MM.1S (cell line): ENCODE measurements around the gene KCTD11.

ENCODE experiments used
- DNase-seq: peaks from one replicate; pipeline ENCODE4 v3.0.0-alpha.2; 2015
- H2AFZ ChIP-seq: fragments of 300-600 bp; sonication (generic); 2 replicates; pipeline ENCODE4 v1.6.0; 2016; ENCODE audit warnings: antibody characterized with exemption, low read length
- H3F3A ChIP-seq: fragments of 300-600 bp; sonication (generic); 2 replicates; pipeline ENCODE4 v1.6.1; 2016; ENCODE audit warnings: mild to moderate bottlenecking, antibody characterized with exemption, low read length, moderate library complexity, mixed read lengths; ENCODE audit not compliant: insufficient read depth
- H3K27ac ChIP-seq: fragments of 300-600 bp; sonication (generic); 2 replicates; pipeline ENCODE4 v1.5.1; 2016; ENCODE audit warnings: mild to moderate bottlenecking, low read length
- H3K27me3 ChIP-seq: fragments of 300-600 bp; sonication (generic); replicated peaks from 2 replicates; pipeline ENCODE4 v1.6.0; 2016; ENCODE audit warnings: low read length; ENCODE audit not compliant: insufficient read depth
- H3K36me3 ChIP-seq: fragments of 300-600 bp; sonication (generic); replicated peaks from 2 replicates; pipeline ENCODE4 v1.6.1; 2016; ENCODE audit warnings: mild to moderate bottlenecking, low read length, mixed read lengths; ENCODE audit not compliant: insufficient read depth
- H3K4me1 ChIP-seq: fragments of 300-600 bp; sonication (generic); 2 replicates; pipeline ENCODE4 v1.6.1; 2016; ENCODE audit warnings: low read length, mixed read lengths
- H3K4me2 ChIP-seq: fragments of 300-600 bp; sonication (generic); 2 replicates; pipeline ENCODE4 v1.6.0; 2016; ENCODE audit warnings: low read depth, low read length
- H3K4me3 ChIP-seq: fragments of 300-600 bp; sonication (generic); 2 replicates; pipeline ENCODE4 v1.5.1; 2016; ENCODE audit warnings: low read length, mixed read lengths
- H3K79me2 ChIP-seq: fragments of 300-600 bp; sonication (generic); 2 replicates; pipeline ENCODE4 v1.6.1; 2016; ENCODE audit warnings: mixed run types, low read length, mixed read lengths
- H3K9ac ChIP-seq: fragments of 300-600 bp; sonication (generic); 2 replicates; pipeline ENCODE4 v1.6.1; 2016; ENCODE audit warnings: low read length, mixed read lengths
- H3K9me2 ChIP-seq: fragments of 300-600 bp; sonication (generic); replicated peaks from 2 replicates; pipeline ENCODE4 v1.6.1; 2016; ENCODE audit warnings: mild to moderate bottlenecking, low read length, mixed read lengths; ENCODE audit not compliant: insufficient read depth
- H3K9me3 ChIP-seq: fragments of 300-600 bp; sonication (generic); replicated peaks from 2 replicates; pipeline ENCODE4 v1.6.1; 2016; ENCODE audit warnings: mild to moderate bottlenecking, low read length, mixed read lengths; ENCODE audit not compliant: insufficient read depth
- H4K20me1 ChIP-seq: fragments of 300-600 bp; sonication (generic); 2 replicates; pipeline ENCODE4 v1.6.1; 2016; ENCODE audit warnings: mild to moderate bottlenecking, low read length, moderate library complexity, mixed read lengths; ENCODE audit not compliant: insufficient read depth
- EZH2 ChIP-seq: fragments of 300-600 bp; sonication (generic); optimal IDR thresholded peaks from 2 replicates; pipeline ENCODE3; 2017; ENCODE audit warnings: low read depth, mild to moderate bottlenecking, antibody characterized with exemption, low read length, mixed read lengths
- EZH2phosphoT487 ChIP-seq: fragments of 300-600 bp; sonication (generic); IDR thresholded peaks from 2 replicates; pipeline ENCODE4 v1.6.1; 2018; ENCODE audit warnings: antibody characterized with exemption, low read length
- TF ChIP-seq, protein P1 (sequence below): fragments of 300-600 bp; sonication (generic); IDR thresholded peaks from 2 replicates; pipeline ENCODE4 v1.5.1; 2016; ENCODE audit warnings: antibody characterized with exemption, low read length, mixed read lengths

Gene KCTD11

DNA sequence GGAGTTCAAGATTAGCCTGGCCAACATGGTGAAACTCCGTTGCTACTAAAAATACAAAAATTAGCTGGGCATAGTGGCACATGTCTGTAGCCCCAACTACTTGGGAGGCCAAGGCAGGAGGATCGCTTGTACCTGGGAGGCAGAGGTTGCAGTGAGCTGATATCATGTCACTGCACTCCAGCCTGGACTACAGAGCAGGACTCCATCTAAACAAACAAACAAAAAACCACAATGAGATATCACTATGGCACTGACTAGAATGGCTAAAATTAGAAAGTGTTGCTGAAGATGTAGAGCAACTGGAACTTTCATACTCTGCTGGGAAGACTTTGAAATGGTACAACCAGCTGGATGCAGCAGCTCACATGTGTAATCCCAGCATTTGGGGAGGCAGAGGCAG, 22.4 kb downstream of the KCTD11 start:
- Histone ChIP-seq H3K9ac (no peak overlapping the region), H2AFZ (no peak overlapping the region), H3K79me2 (no peaks in the 10 kb centered on the region), H4K20me1 (no peaks in the 10 kb centered on the region), H3K9me2 (no peaks in the 10 kb centered on the region), H3K9me3 (no peaks in the 10 kb centered on the region), H3K27ac (no peak overlapping the region), H3K27me3 (peaks cover 27% of the 10 kb centered on the region), H3F3A (no peaks in the 10 kb centered on the region), H3K36me3 (no peaks in the 10 kb centered on the region), H3K4me1 (0 out of 2 replicates have a peak, but pooled peaks cover 3% of the 10 kb centered on the region), H3K4me2 (no peak overlapping the region), H3K4me3 (no peak overlapping the region)
- TF ChIP-seq, protein P1, sequence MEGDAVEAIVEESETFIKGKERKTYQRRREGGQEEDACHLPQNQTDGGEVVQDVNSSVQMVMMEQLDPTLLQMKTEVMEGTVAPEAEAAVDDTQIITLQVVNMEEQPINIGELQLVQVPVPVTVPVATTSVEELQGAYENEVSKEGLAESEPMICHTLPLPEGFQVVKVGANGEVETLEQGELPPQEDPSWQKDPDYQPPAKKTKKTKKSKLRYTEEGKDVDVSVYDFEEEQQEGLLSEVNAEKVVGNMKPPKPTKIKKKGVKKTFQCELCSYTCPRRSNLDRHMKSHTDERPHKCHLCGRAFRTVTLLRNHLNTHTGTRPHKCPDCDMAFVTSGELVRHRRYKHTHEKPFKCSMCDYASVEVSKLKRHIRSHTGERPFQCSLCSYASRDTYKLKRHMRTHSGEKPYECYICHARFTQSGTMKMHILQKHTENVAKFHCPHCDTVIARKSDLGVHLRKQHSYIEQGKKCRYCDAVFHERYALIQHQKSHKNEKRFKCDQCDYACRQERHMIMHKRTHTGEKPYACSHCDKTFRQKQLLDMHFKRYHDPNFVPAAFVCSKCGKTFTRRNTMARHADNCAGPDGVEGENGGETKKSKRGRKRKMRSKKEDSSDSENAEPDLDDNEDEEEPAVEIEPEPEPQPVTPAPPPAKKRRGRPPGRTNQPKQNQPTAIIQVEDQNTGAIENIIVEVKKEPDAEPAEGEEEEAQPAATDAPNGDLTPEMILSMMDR = no peak
- TF ChIP-seq EZH2 = no peak
- no peak for TF ChIP-seq EZH2phosphoT487
- no peak for DNase-seq

DNA sequence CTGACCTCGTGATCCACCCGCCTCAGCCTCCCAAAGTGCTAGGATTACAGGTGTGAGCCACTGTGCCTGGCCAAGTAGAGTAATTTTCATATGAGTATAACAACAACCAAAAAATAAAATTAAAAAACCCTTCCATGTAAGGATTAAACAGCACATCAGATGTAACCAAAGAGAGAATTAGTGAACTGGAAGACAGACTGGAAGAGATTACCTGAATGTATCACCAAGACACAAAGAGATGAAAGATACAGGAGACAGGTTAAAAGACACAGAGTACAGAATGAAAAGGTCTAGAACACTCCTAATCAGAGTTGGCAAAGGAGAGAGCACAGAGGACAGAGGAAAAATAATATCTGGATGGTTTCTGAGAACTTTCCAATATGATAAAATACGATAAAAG, 27.2 kb downstream of the KCTD11 start:
- DNase-seq = no peak
- no peaks in the 10 kb centered on the region for H3K79me2 ChIP-seq
- H4K20me1 ChIP-seq = no peaks in the 10 kb centered on the region
- no peak overlapping the region for H2AFZ ChIP-seq
- no peaks in the 10 kb centered on the region for H3F3A ChIP-seq
- no peak overlapping the region for H3K9ac ChIP-seq
- H3K4me3 ChIP-seq = no peak overlapping the region
- no peaks in the 10 kb centered on the region for H3K9me3 ChIP-seq
- H3K9me2 ChIP-seq = no peaks in the 10 kb centered on the region
- peaks cover 7% of the 10 kb centered on the region; the same call in 1 of the 2 replicates for H3K4me1 ChIP-seq
- H3K4me2 ChIP-seq = no peak overlapping the region
- peaks cover 51% of the 10 kb centered on the region for H3K27me3 ChIP-seq
- no peak for TF ChIP-seq EZH2phosphoT487
- TF ChIP-seq EZH2 = no peak
- TF ChIP-seq, protein P1 = no peak
- no peaks in the 10 kb centered on the region for H3K36me3 ChIP-seq
- no peak overlapping the region for H3K27ac ChIP-seq

DNA sequence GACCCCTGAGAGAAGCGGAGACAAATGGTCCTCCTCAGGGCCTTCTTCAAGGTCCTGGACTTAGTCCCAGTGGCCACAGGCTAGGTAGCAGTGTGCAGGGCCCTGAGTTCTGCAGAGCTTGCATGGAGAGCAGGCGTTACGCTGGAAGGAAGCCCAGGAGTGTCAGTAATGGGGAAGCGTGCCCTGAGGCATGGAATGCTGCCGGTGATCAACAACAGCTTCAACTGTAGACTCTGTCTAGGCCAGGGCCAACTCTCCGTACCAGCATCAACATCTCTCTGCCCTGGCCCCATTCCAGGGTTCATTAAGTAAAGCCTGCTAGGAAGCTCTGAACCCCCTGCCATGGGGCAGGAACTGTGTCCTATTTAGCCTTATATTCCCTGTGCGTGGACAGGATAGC, 28.4 kb downstream of the KCTD11 start:
- H3K36me3 ChIP-seq = no peaks in the 10 kb centered on the region
- H3K9ac ChIP-seq = no peak overlapping the region
- H3K4me1 ChIP-seq = peaks cover 4% of the 10 kb centered on the region; the same call in 1 of the 2 replicates
- no peak overlapping the region for H2AFZ ChIP-seq
- H3K79me2 ChIP-seq = no peaks in the 10 kb centered on the region
- no peaks in the 10 kb centered on the region for H4K20me1 ChIP-seq
- no peak overlapping the region for H3K4me3 ChIP-seq
- H3K27ac ChIP-seq = no peak overlapping the region
- TF ChIP-seq EZH2 (no peak), EZH2phosphoT487 (no peak)
- TF ChIP-seq, protein P1 = no peak
- H3K9me2 ChIP-seq = no peaks in the 10 kb centered on the region
- no peaks in the 10 kb centered on the region for H3K9me3 ChIP-seq
- no peak overlapping the region for H3K4me2 ChIP-seq
- H3K27me3 ChIP-seq = peaks cover 51% of the 10 kb centered on the region
- H3F3A ChIP-seq = no peaks in the 10 kb centered on the region
- no peak for DNase-seq
